HL-60/S4 treated with phorbol 12-myristate 13-acetate at 8.2 ng/mL for 4 days and 3 days (cell line): ENCODE measurements around the gene HOXD11.

Experiments used
- in situ Hi-C: fragments of 300-500 bp; cut with MboI; formaldehyde crosslinking; loops from 2 replicates; pipeline ENCODE4 v1.15.0; 2022; ENCODE audit warnings: low sequenced_read_pairs

The HOXD11 gene

GRCh38 chr2:176080540-176081375, 26.3 kb upstream of the HOXD11 start:
- in situ Hi-C loops: loop anchor here (10.0 to 25.0 kb wide), 2 partner anchors 396 to 718 kb away; no protein-coding TSS in a partner anchor

- in situ Hi-C loops: loop anchor here (10.0 to 25.0 kb wide), 2 partner anchors 397 to 719 kb away; no protein-coding TSS in a partner anchor
Measured at GRCh38 chr2:176081376-176081836, 25.7 kb upstream of the HOXD11 start.

GRCh38 chr2:176081837-176082524, 25.1 kb upstream of the HOXD11 start:
- in situ Hi-C loops: loop anchor here (10.0 to 25.0 kb wide), 2 partner anchors 397 to 720 kb away; no protein-coding TSS in a partner anchor

GRCh38 chr2:176082525-176082823, 24.6 kb upstream of the HOXD11 start:
- in situ Hi-C loops: loop anchor here (10.0 to 25.0 kb wide), 2 partner anchors 398 to 720 kb away; no protein-coding TSS in a partner anchor

- in situ Hi-C loops: loop anchor here (10.0 to 25.0 kb wide), 2 partner anchors 398 to 721 kb away; no protein-coding TSS in a partner anchor
Measured at GRCh38 chr2:176082824-176083751, 24.0 kb upstream of the HOXD11 start.

GRCh38 chr2:176083796-176084261, 23.3 kb upstream of the HOXD11 start, which contains the start of gene EVX2:
TSS of gene EVX2 (minus strand) at chr2:176083962. CDS start at chr2:176083776, 186 bp downstream.
- in situ Hi-C loops: loop anchor here (10.0 to 25.0 kb wide), 2 partner anchors 399 to 722 kb away; no protein-coding TSS in a partner anchor

- in situ Hi-C loops: loop anchor here (10.0 to 25.0 kb wide), 2 partner anchors 400 to 722 kb away; no protein-coding TSS in a partner anchor
Measured at GRCh38 chr2:176084611-176085119, 22.4 kb upstream of the HOXD11 start.

GRCh38 chr2:176085120-176085788, 21.8 kb upstream of the HOXD11 start:
- in situ Hi-C loops: loop anchor here (10.0 to 25.0 kb wide), 2 partner anchors 400 to 723 kb away; no protein-coding TSS in a partner anchor

- in situ Hi-C loops: loop anchor here (10.0 to 25.0 kb wide), 2 partner anchors 401 to 724 kb away; no protein-coding TSS in a partner anchor
Measured at GRCh38 chr2:176085861-176086771, 21.0 kb upstream of the HOXD11 start.

GRCh38 chr2:176087330-176088047, 19.6 kb upstream of the HOXD11 start:
- in situ Hi-C loops: loop anchor here (10.0 to 25.0 kb wide), 2 partner anchors 403 to 725 kb away; no protein-coding TSS in a partner anchor

GRCh38 chr2:176088048-176088936, 18.8 kb upstream of the HOXD11 start:
- in situ Hi-C loops: loop anchor here (10.0 to 25.0 kb wide), 2 partner anchors 403 to 726 kb away; no protein-coding TSS in a partner anchor

GRCh38 chr2:176088937-176089842, 17.9 kb upstream of the HOXD11 start:
- in situ Hi-C loops: loop anchor here (10.0 to 25.0 kb wide), 2 partner anchors 404 to 727 kb away; no protein-coding TSS in a partner anchor

GRCh38 chr2:176089843-176090395, 17.2 kb upstream of the HOXD11 start:
- in situ Hi-C loops: loop anchor here (10.0 to 25.0 kb wide), 2 partner anchors 405 to 728 kb away; no protein-coding TSS in a partner anchor

- in situ Hi-C loops: loop anchor here (25.0 kb wide), 1 partner anchor 729 kb away; no protein-coding TSS in a partner anchor
Measured at GRCh38 chr2:176090862-176091261, 16.2 kb upstream of the HOXD11 start.
